Thyroid gland (tissue), 4 donors: ENCODE data around the gene SREBF2.

Experiments used
- CTCF ChIP-seq, 6 experiments: fragments of 200-600 bp in 3 of 6; fragments of 450-650 bp in 3 of 6; sonication (generic) in 3 of 6; IDR thresholded peaks; one replicate each; pipeline ENCODE4 v1.5.1; 2016 to 2019; ENCODE audit warnings: antibody characterized with exemption in 6 of 6, mild to moderate bottlenecking in 2 of 6, inconsistent platforms in 1 of 6, moderate library complexity in 1 of 6
- POLR2A ChIP-seq, 2 donors: fragments of 450-650 bp; IDR thresholded peaks; one replicate each; pipeline ENCODE4 v1.6.1; 2017; ENCODE audit warnings: antibody characterized with exemption in 2 of 2, mild to moderate bottlenecking in 2 of 2, moderate library complexity in 1 of 2

GRCh38 chr22:41909310-41910049 lies 76.6 kb downstream of the SREBF2 start:
- no peak for TF ChIP-seq CTCF (IDR thresholded peaks at IDR 0.05)
- no peak for TF ChIP-seq POLR2A (IDR thresholded peaks at IDR 0.05)
